NCI-H2107 (cell line): Measurements from ENCODE around the gene RAB19.
"Not testable (repeated sequence)": the region's sequence is repeated elsewhere in the genome, so short reads cannot be mapped to it uniquely, and the experiment has no call there.

Experiments
- DNase-seq: peaks from one replicate; lab custom pipeline; 2025; lab: John Stamatoyannopoulos, UW

The RAB19 gene

GRCh38 chr7:140402178-140402835 is 1.6 kb upstream of the RAB19 start:
- no peak for DNase-seq

GRCh38 chr7:140404565-140405065 is 757 bp downstream of the RAB19 start:
- no peak for DNase-seq

GRCh38 chr7:140415361-140415760 is 11.5 kb downstream of the RAB19 start:
- DNase-seq = no peak

- not testable (repeated sequence) for DNase-seq
Measured at GRCh38 chr7:140415816-140416215, 12.0 kb downstream of the RAB19 start.

- no peak for DNase-seq
Measured at GRCh38 chr7:140416560-140416959, 12.7 kb downstream of the RAB19 start.

- DNase-seq = no peak
Measured at GRCh38 chr7:140417456-140418155, 13.7 kb downstream of the RAB19 start.

GRCh38 chr7:140418156-140418472 is 14.3 kb downstream of the RAB19 start:
- DNase-seq = not testable (repeated sequence)

GRCh38 chr7:140418653-140419052 is 14.8 kb downstream of the RAB19 start:
- no peak for DNase-seq

GRCh38 chr7:140421521-140421920 is 17.7 kb downstream of the RAB19 start:
- no peak for DNase-seq

- DNase-seq = no peak
Measured at GRCh38 chr7:140423501-140423900, 19.6 kb downstream of the RAB19 start.

GRCh38 chr7:140425718-140426117 is 21.9 kb downstream of the RAB19 start:
- DNase-seq = no peak

- DNase-seq = no peak
Measured at GRCh38 chr7:140426130-140426529, 22.3 kb downstream of the RAB19 start.

GRCh38 chr7:140433396-140433795 is 29.5 kb downstream of the RAB19 start:
- DNase-seq = no peak

GRCh38 chr7:140435252-140435895 is 31.5 kb downstream of the RAB19 start:
- DNase-seq = no peak

- DNase-seq = no peak
Measured at GRCh38 chr7:140439359-140439758, 35.5 kb downstream of the RAB19 start.

- DNase-seq = no peak
Measured at GRCh38 chr7:140440593-140440992, 36.7 kb downstream of the RAB19 start.

- DNase-seq = no peak
Measured at GRCh38 chr7:140441519-140441918, 37.7 kb downstream of the RAB19 start.

GRCh38 chr7:140446467-140446866 is 42.6 kb downstream of the RAB19 start:
- no peak for DNase-seq

- no peak for DNase-seq
Measured at GRCh38 chr7:140447841-140448240, 44.0 kb downstream of the RAB19 start.

- no peak for DNase-seq
Measured at GRCh38 chr7:140448781-140449480, 45.1 kb downstream of the RAB19 start.

GRCh38 chr7:140451716-140452115 is 47.9 kb downstream of the RAB19 start:
- no peak for DNase-seq

GRCh38 chr7:140453273-140453672 is 49.4 kb downstream of the RAB19 start:
- no peak for DNase-seq
